IMR-90 (cell line): ENCODE measurements around the gene FOXN3. TPM values are rescaled to one million over a fixed set of nuclear protein-coding genes. Genes with fewer than 3 reads are reported as not detected.

ENCODE experiments used
- ATAC-seq: fragments of 200-7000 bp; cut with Tn5 transposase; 2 replicates; pipeline ENCODE4 v1.9.1; 2020; ENCODE audit warnings: low read depth, mild to moderate bottlenecking, moderate library complexity
- BruUV-seq: library from RNA; stranded (reverse); fragments of 400-500 nt; replicated peaks from 2 replicates; lab custom pipeline; 2021; lab: Mats Ljungman, UMichigan
- CTCF ChIA-PET: fragments of 300-600 bp; formaldehyde crosslinking; extraction: SDS; loops from one replicate; lab custom pipeline; 2021; ENCODE audit warnings: antibody characterized with exemption; lab: Yijun Ruan, JAX
- POLR2A ChIA-PET: fragments of 300-600 bp; sonication (Branson Sonifier 250); formaldehyde crosslinking; loops from one replicate; lab custom pipeline; 2022; ENCODE audit warnings: antibody characterized with exemption; ENCODE audit not compliant: unreplicated experiment; lab: Charles Lee
- DNase-seq: peaks from one replicate; pipeline ENCODE4 v3.0.0; 2013
- H2AFZ ChIP-seq: replicated peaks from 2 replicates; pipeline ENCODE3; 2013; ENCODE audit warnings: low read length, mild to moderate bottlenecking; ENCODE audit not compliant: poor library complexity
- H2AK5ac ChIP-seq: 2 replicates; pipeline ENCODE4 v1.6.1; 2013; ENCODE audit warnings: low read depth, low read length, inconsistent platforms
- H2AK9ac ChIP-seq: replicated peaks from 2 replicates; pipeline ENCODE3; 2013; ENCODE audit warnings: mild to moderate bottlenecking, low read depth, low read length, moderate library complexity; ENCODE audit not compliant: poor library complexity
- H2BK120ac ChIP-seq: 2 replicates; pipeline ENCODE4 v1.6.1; 2013; ENCODE audit warnings: low read depth, low read length, inconsistent platforms
- H2BK15ac ChIP-seq: 3 replicates; pipeline ENCODE4 v1.6.1; 2013; ENCODE audit warnings: low read depth, low read length, inconsistent platforms
- H2BK20ac ChIP-seq: 2 replicates; pipeline ENCODE4 v1.6.1; 2013; ENCODE audit warnings: low read depth, mild to moderate bottlenecking, inconsistent platforms, low read length, moderate library complexity
- H2BK5ac ChIP-seq: 2 replicates; pipeline ENCODE4 v1.6.1; 2013; ENCODE audit warnings: mild to moderate bottlenecking, low read depth, low read length, inconsistent platforms; ENCODE audit not compliant: poor library complexity, severe bottlenecking
- H3K14ac ChIP-seq: replicated peaks from 2 replicates; pipeline ENCODE4 v1.6.1; 2013; ENCODE audit warnings: low read depth, low read length, inconsistent platforms
- H3K18ac ChIP-seq: 2 replicates; pipeline ENCODE4 v1.6.1; 2013; ENCODE audit warnings: low read depth, low read length, control low read depth
- H3K23ac ChIP-seq: 2 replicates; pipeline ENCODE4 v1.6.1; 2013; ENCODE audit warnings: low read depth, low read length, inconsistent platforms
- H3K27ac ChIP-seq: 2 replicates; pipeline ENCODE4 v1.5.1; 2013; ENCODE audit warnings: mild to moderate bottlenecking, control low read depth, low read length; ENCODE audit not compliant: insufficient read depth
- H3K27me3 ChIP-seq: 2 replicates; pipeline ENCODE4 v1.6.1; 2013; ENCODE audit warnings: low read length; ENCODE audit not compliant: control insufficient read depth, insufficient read depth
- H3K36me3 ChIP-seq: 2 replicates; pipeline ENCODE4 v1.6.1; 2013; ENCODE audit warnings: low read length, mixed read lengths; ENCODE audit not compliant: control insufficient read depth, insufficient read depth
- H3K4ac ChIP-seq: 2 replicates; pipeline ENCODE4 v1.6.1; 2013; ENCODE audit warnings: low read depth, low read length, inconsistent platforms
- H3K4me1 ChIP-seq: 2 replicates; pipeline ENCODE4 v1.6.1; 2013; ENCODE audit warnings: low read length, mixed read lengths; ENCODE audit not compliant: control insufficient read depth, insufficient read depth
- H3K4me2 ChIP-seq: 2 replicates; pipeline ENCODE4 v1.6.1; 2013; ENCODE audit warnings: low read depth, mild to moderate bottlenecking, control low read depth, low read length, moderate library complexity
- H3K4me3 ChIP-seq: 2 replicates; pipeline ENCODE4 v1.5.1; 2013; ENCODE audit warnings: low read depth, mild to moderate bottlenecking, control low read depth, low read length, moderate library complexity; ENCODE audit not compliant: insufficient read depth
- H3K56ac ChIP-seq: 2 replicates; pipeline ENCODE4 v1.6.1; 2013; ENCODE audit warnings: low read length, inconsistent platforms; ENCODE audit not compliant: insufficient read depth; ENCODE audit errors: extremely low read depth
- H3K79me1 ChIP-seq, 2 experiments: 2 replicates each; pipeline ENCODE4 v1.6.1; 2013; ENCODE audit warnings: low read length in 2 of 2, inconsistent platforms in 1 of 2, low read depth in 1 of 2
- H3K9ac ChIP-seq: 2 replicates; pipeline ENCODE4 v1.6.1; 2013; ENCODE audit warnings: low read depth, low read length, control low read depth
- H3K9me1 ChIP-seq: 2 replicates; pipeline ENCODE4 v1.6.1; 2013; ENCODE audit warnings: low read length, inconsistent platforms; ENCODE audit not compliant: insufficient read depth
- H3K9me3 ChIP-seq: 2 replicates; pipeline ENCODE4 v1.6.1; 2013; ENCODE audit warnings: low read length; ENCODE audit not compliant: control insufficient read depth, insufficient read depth
- H4K20me1 ChIP-seq: 2 replicates; pipeline ENCODE4 v1.6.1; 2013; ENCODE audit warnings: low read length, inconsistent platforms; ENCODE audit not compliant: insufficient read depth
- H4K5ac ChIP-seq: 2 replicates; pipeline ENCODE4 v1.6.1; 2013; ENCODE audit warnings: mild to moderate bottlenecking, low read depth, low read length, control low read depth
- H4K8ac ChIP-seq, 2 experiments: 2 replicates each; pipeline ENCODE4 v1.6.1; 2013; ENCODE audit warnings: low read depth in 2 of 2, low read length in 2 of 2, control low read depth in 1 of 2, inconsistent platforms in 1 of 2
- H4K91ac ChIP-seq: 2 replicates; pipeline ENCODE4 v1.6.1; 2013; ENCODE audit warnings: low read depth, low read length, inconsistent platforms; ENCODE audit not compliant: insufficient read depth
- CEBPB ChIP-seq: IDR thresholded peaks from 2 replicates; pipeline ENCODE4 v1.6.1; 2012; ENCODE audit warnings: low read depth, low read length, improper control_type of control experiment
- FOS ChIP-seq: fragments of 150-350 bp; IDR thresholded peaks from 2 replicates; pipeline ENCODE4 v1.6.1; 2016; ENCODE audit warnings: low read depth, low read length
- RFX5 ChIP-seq: IDR thresholded peaks from 2 replicates; pipeline ENCODE4 v1.8.0; 2012; ENCODE audit warnings: low read depth, mild to moderate bottlenecking, low read length, moderate library complexity
- WGBS, 2 experiments: methylation state at CpG; one replicate each; pipeline versions ENCODE4 v1.1.5 to v1.1.7; 2013; ENCODE audit warnings: missing lambda C conversion rate in 2 of 2; ENCODE audit not compliant: insufficient read length in 1 of 2; ENCODE audit errors: extremely low coverage in 2 of 2; 5-methylcytosine and 5-hydroxymethylcytosine counted together
- dilution Hi-C: fragments of 300-500 bp; cut with HindIII; formaldehyde crosslinking; loops from one replicate; pipeline ENCODE4 v1.14.3; 2018; ENCODE audit warnings: low sequenced_read_pairs; ENCODE audit not compliant: unreplicated experiment
- in situ Hi-C: fragments of 300-500 bp; cut with MboI; formaldehyde crosslinking; loops from 3 replicates; pipeline ENCODE4 v1.14.3; 2019; ENCODE audit warnings: low sequenced_read_pairs, inconsistent platforms, mixed read lengths
- intact Hi-C: fragments of 100-400 bp; cut with micrococcal nuclease; formaldehyde crosslinking; loops from 2 replicates; pipeline ENCODE4 v1.10.0; 2022
- polyA plus RNA-seq, 3 experiments: library from polyadenylated mRNA; depleted of rRNA; stranded (reverse); fragments of >200 nt; gene quantifications; 2 replicates each; pipeline ENCODE4 v1.2.3, GENCODE V29; 2012; ENCODE audit warnings: low replicate concordance in 1 of 3
- total RNA-seq: library from RNA; depleted of rRNA; stranded (reverse); fragments of >200 nt; gene quantifications from 2 replicates; pipeline ENCODE4 v1.2.3, GENCODE V29; 2012

FOXN3 gene
- total and polyA plus RNA-seq, 2 of the 4 experiments (the other 2 are of a cell fraction): 22.6 to 33.7 TPM

DNA sequence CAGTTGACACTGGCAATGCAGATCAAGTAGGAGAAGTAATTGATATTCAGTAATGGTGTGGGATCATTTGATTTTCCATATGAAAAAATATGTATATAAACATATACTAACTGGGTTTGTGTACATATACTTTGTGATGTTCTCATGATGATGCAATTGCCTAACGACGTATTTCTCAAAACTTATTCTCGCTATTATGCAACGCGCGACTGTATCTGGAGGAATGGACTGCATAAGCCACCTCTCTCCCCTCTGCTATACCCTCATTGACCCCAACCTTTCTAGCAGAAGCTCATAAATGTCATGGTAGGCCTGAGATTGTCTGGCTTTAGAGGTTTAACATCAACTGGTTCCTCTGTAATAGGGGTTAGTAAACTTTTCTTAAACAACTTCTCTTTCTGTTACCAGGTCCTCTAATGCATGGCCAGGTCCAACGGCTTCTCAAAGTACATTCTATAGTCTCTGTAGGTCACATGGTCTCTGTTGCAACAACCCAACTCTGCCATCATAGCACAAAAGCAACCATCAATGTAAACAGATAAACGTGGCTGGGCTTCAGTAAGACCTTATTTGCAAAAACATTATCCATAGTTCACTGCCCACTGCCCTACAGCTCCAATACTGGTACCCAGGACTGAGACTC, 59.3 kb downstream of the FOXN3 start:
- no peak overlapping the region for H2AFZ ChIP-seq
- no peak overlapping the region for H3K14ac ChIP-seq
- 0% methylated on average over 1 of the region's 8 CpGs; no CpG with 5 or more reads in 1 of the 2 experiments for WGBS, 2 experiments
- no peak overlapping the region for H3K4ac ChIP-seq
- peaks cover 36 to 48% of the 10 kb centered on the region in 2 experiments for H3K79me1 ChIP-seq
- no peak overlapping the region for H3K18ac ChIP-seq
- no peak overlapping the region for H4K5ac ChIP-seq
- intact Hi-C loops: no loop called here
- H2AK5ac ChIP-seq: no peak overlapping the region
- H2AK9ac ChIP-seq: no peak overlapping the region
- H3K23ac ChIP-seq: no peak overlapping the region
- no peak for ATAC-seq
- in situ Hi-C loops: no loop called here
- H3K9me3 ChIP-seq: no peaks in the 10 kb centered on the region
- H3K4me1 ChIP-seq: peaks cover 2% of the 10 kb centered on the region; the same call in 1 of the 2 replicates
- H3K9ac ChIP-seq: no peak overlapping the region
- H4K20me1 ChIP-seq: peaks cover 11% of the 10 kb centered on the region; the same call in 1 of the 2 replicates
- H3K56ac ChIP-seq: no peak overlapping the region
- no peak overlapping the region for H3K4me3 ChIP-seq
- H2BK5ac ChIP-seq: no peak overlapping the region
- peaks cover 2% of the 10 kb centered on the region; the same call in 1 of the 2 replicates for H3K9me1 ChIP-seq
- ChIA-PET CTCF (interaction anchor here (0.6 to 0.7 kb wide), 3 partner anchors 21 to 344 kb away, joined by 3 to 6 read pairs (median 4); no protein-coding TSS in a partner anchor), POLR2A (no interaction called here)
- H4K91ac ChIP-seq: no peak overlapping the region
- H3K27me3 ChIP-seq: no peaks in the 10 kb centered on the region
- dilution Hi-C loops: no loop called here
- H2BK15ac ChIP-seq: no peak overlapping the region
- H3K4me2 ChIP-seq: no peak overlapping the region
- no peak overlapping the region for H3K27ac ChIP-seq
- no peaks in the 10 kb centered on the region for H3K36me3 ChIP-seq
- no peak overlapping the region for H2BK20ac ChIP-seq
- no peak for DNase-seq
- no peak overlapping the region for H4K8ac ChIP-seq
- TF ChIP-seq RFX5 (no peak), CEBPB (peak; percentile 69), FOS (no peak)
- BruUV-seq: TSS peak; percentile 65
- no peak overlapping the region for H2BK120ac ChIP-seq
